ENCODE results near the gene RNF103. TPM values are rescaled to one million over a fixed set of nuclear protein-coding genes. Genes with fewer than 3 reads are reported as not detected.

The RNF103 gene
- total and polyA plus RNA-seq, 2 of the 8 experiments (the other 6 are each of a cell fraction or from before 2014, with no cell fraction given) = 3.3 to 7.4 TPM

- POLR2A ChIA-PET (ENCODE audit: partially characterized antibody) = no interaction called here
- no peaks in the 10 kb centered on the region for H3K4me1 ChIP-seq (replicated peaks in 1 of 4; ENCODE audit: control insufficient read depth in 3 of 4, insufficient read depth in 4 of 4, low read length in 3 of 4)
Observed at GRCh38 chr2:86646865-86647264, 23.2 kb upstream of the RNF103 start.

More at GRCh38 chr2:86646865-86647264, 23.2 kb upstream of the RNF103 start:
- Histone ChIP-seq H2BK20ac (ENCODE audit: low read length) (no peak overlapping the region), H3K9me3 (ENCODE audit: insufficient read depth in 2 of 2, low read depth in 1 of 2, low read length in 1 of 2) (no peaks in the 10 kb centered on the region; a peak in 1 of 4 replicates), H4K91ac (replicated peaks; ENCODE audit: insufficient read length, low read length) (no peak overlapping the region), H2AK5ac (ENCODE audit: low read depth, low read length) (no peak overlapping the region), H3K27ac (ENCODE audit: low read depth, low read length) (no peak overlapping the region), H4K20me1 (replicated peaks in 1 of 2; ENCODE audit: control insufficient read depth in 1 of 2, insufficient read depth in 2 of 2, low read length in 2 of 2) (no peaks in the 10 kb centered on the region), H2BK12ac (ENCODE audit: low read depth, low read length) (no peak overlapping the region), H3K18ac (ENCODE audit: extremely low read depth, low read length) (no peak overlapping the region), H3K4ac (replicated peaks; ENCODE audit: insufficient read length, low read depth, low read length) (no peak overlapping the region), H3K4me2 (ENCODE audit: insufficient read depth in 1 of 2, low read depth in 2 of 2, low read length in 2 of 2) (no peak overlapping the region), H3K9ac (replicated peaks in 1 of 4; ENCODE audit: extremely low read depth in 1 of 4, low read depth in 3 of 4, low read length in 3 of 4) (no peak overlapping the region), H4K5ac (ENCODE audit: insufficient read length, low read depth, low read length) (no peak overlapping the region), H3K27me3 (replicated peaks in 1 of 4; ENCODE audit: control insufficient read depth in 3 of 4, extremely low read depth in 1 of 4, insufficient read depth in 3 of 4, low read length in 3 of 4) (no peaks in the 10 kb centered on the region), H2BK5ac (ENCODE audit: low read depth, low read length) (no peak overlapping the region), H3K56ac (replicated peaks; ENCODE audit: insufficient read length, low read depth, low read length) (no peak overlapping the region), H3K23me2 (ENCODE audit: low read depth, low read length) (no peaks in the 10 kb centered on the region), H2BK120ac (replicated peaks; ENCODE audit: low read depth, low read length) (no peak overlapping the region), H3K23ac (ENCODE audit: insufficient read length) (no peak overlapping the region), H2BK15ac (ENCODE audit: low read length) (no peak overlapping the region), H3K4me3 (ENCODE audit: extremely low read depth in 1 of 4, insufficient read depth in 2 of 4, low read depth in 3 of 4, low read length in 4 of 4) (no peak overlapping the region), H4K8ac (ENCODE audit: extremely low read depth, insufficient read depth, low read length) (no peak overlapping the region), H3K14ac (ENCODE audit: insufficient read length) (no peak overlapping the region), H3K36me3 (ENCODE audit: control insufficient read depth in 2 of 4, insufficient read depth in 4 of 4, low read length in 3 of 4) (no peaks in the 10 kb centered on the region), H3K79me2 (ENCODE audit: control insufficient read depth in 1 of 2, insufficient read depth in 2 of 2, low read length in 2 of 2) (no peaks in the 10 kb centered on the region), H2AFZ (ENCODE audit: low read length) (no peak overlapping the region), H3K79me1 (ENCODE audit: low read depth, low read length) (no peaks in the 10 kb centered on the region)
- 83% methylated on average over 1 of the region's 1 CpG; no CpG with 5 or more reads in 1 of the 2 experiments for WGBS, 2 experiments (ENCODE audit: extremely low coverage in 1 of 2, insufficient coverage in 1 of 2, insufficient read length in 1 of 2, insufficient replicate concordance in 2 of 2, low coverage in 1 of 2, low lambda C conversion rate in 2 of 2, missing lambda C conversion rate in 1 of 2)
- DNase-seq (ENCODE audit: low read depth in 1 of 2, low spot score in 2 of 2) (no peak), FAIRE-seq (no peak)
- TF ChIP-seq CBX8 (IDR thresholded peaks at IDR 0.05; ENCODE audit: borderline replicate concordance, low read depth, low read length) = no peak
- TF ChIP-seq JUND (IDR thresholded peaks at IDR 0.05; ENCODE audit: low read length) = no peak
- TF ChIP-seq USF2 (IDR thresholded peaks at IDR 0.05; ENCODE audit: low read length) = no peak
- TF ChIP-seq RFX5 (IDR thresholded peaks at IDR 0.05; ENCODE audit: borderline replicate concordance, low read depth, low read length) = no peak
- TF ChIP-seq POLR2AphosphoS5 (IDR thresholded peaks at IDR 0.05; ENCODE audit: low read depth, low read length) = no peak
- no peak for TF ChIP-seq EGR1 (IDR thresholded peaks at IDR 0.05; ENCODE audit: borderline replicate concordance, low read depth, low read length)
- TF ChIP-seq CBX5 (IDR thresholded peaks at IDR 0.05; ENCODE audit: low read depth, low read length) = no peak
- TF ChIP-seq SIRT6 (IDR thresholded peaks at IDR 0.05; ENCODE audit: low read length) = no peak
- CTCF ChIA-PET (ENCODE audit: partially characterized antibody) = no interaction called here

Measured in H1 (cell line).